NK-92 treated with Interleukin-12 subunit alpha and Interleukin-12 subunit beta, amount 100 ng/mL, for 24 hours (cell line): ENCODE measurements around the gene KDM4B.
"Not testable (repeated sequence)": the region's sequence is repeated elsewhere in the genome, so short reads cannot be mapped to it uniquely, and the experiment has no call there.

Experiments used
- DNase-seq: peaks from one replicate; lab custom pipeline; 2025; lab: John Stamatoyannopoulos, UW

KDM4B gene

DNA sequence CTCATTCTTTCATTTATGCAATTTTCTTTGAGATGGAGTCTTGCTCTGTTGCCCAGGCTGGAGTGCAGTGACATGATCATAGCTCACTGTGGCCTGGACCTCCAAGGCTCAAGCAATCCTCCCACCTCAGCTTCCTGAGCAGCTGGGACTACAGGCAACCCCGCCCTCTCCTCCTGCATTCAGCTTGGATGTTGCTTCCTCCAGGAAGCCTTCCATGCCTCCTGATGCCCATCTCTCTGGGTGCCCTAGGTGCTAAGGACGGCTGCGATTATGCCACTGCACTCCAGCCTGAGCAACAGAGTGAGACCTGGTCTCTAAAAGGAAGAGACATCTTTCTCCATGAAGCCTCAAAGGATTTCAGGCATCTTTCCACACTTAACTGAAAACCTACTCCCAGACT, 209.9 kb downstream of the KDM4B start:
- DNase-seq, result no peak

DNA sequence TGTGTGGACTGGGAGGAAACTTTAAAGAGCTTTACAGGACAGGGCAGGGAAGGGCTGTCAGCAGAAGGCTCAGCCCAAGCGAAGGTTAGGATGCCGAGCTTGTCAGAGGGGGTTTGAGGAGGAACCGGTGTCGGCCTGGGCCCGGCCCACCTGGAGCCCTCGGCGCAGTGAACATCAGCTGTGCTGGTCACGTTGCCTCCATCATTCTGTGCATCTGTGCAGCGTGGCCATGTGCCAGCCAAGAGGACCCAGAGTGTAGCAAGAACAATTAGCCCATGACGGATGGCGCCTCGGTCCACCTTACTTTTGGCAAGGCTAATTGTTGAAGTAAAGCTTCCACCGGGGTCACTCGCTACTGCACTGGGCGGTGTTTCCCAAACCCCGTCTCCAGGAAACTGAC, 210.3 kb downstream of the KDM4B start:
- no peak for DNase-seq

DNA sequence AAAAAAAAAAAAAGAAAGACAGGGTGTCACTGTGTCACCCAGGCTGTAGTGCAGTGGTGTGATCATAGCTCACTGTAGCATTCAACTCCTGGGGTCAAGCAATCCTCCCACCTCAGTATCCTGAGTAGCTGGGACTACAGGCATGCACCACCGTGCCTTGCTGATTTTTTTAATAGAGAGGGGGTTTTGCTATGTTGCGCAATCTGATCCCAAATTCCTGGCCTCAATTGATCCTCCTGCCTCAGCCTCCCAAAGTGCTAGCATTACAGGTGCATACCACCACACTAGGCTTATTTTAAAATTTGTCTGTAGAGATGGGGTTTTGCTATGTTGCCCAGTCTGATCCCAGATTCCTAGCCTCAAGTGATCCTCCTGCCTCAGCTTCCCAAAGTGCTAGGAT, 212.4 kb downstream of the KDM4B start:
- no peak for DNase-seq

DNA sequence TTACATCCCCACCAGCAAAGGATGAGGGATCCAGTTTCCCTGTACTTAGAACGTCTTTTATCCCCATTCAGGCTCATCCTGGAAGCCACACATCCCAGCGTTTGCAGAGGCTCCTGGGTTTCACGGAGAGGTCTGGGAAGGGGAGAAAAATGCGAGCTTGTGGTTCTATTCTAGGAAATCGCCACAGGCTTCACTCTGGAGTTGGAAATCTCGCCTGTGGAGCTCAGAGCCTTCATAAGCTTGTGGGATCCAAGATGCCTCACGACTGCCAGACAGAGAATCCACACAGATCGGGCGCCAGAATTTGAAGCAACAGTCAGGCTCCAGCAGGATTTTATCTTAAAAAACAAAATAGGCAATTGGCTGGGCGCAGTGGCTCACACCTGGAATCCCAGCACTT, 213.8 kb downstream of the KDM4B start:
- DNase-seq, result no peak

DNA sequence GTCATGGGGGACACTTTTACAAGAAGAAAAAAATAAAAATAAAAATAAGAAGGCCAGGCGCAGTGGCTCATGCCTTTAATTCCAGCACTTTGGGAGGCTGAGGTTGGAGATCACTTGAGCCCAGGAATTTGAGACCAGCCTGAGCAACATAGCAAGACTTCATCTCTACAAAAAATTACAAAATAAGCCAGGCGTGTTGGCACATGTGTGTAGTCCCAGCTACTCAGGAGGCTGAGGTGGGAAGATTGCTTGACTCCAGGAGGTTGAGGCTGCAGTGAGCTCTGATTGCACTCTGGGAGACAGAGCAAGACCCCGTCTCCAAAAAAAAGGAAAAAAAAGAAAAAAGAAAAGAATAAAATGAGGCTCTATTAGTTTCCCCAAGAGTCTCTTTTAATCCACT, 214.7 kb downstream of the KDM4B start:
- no peak for DNase-seq

DNA sequence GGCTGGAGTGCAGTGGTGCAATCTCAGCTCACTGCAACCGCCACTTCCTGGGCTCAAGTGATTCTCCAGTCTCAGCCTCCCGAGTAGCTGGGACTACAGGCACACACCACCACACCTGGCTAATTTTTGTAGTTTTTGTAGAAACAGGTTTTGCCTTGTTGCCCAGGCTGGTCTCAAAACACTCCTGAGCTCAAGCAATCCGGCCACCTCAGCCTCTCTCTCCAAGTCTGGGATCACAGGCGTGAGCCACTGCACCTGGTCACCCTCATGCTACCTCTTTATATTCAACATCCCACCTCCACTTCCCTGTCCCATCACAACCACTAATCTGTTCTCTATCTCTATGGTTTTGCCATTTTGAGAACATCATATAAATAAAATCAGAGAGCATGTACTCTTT, 216.0 kb downstream of the KDM4B start:
- no peak for DNase-seq

DNA sequence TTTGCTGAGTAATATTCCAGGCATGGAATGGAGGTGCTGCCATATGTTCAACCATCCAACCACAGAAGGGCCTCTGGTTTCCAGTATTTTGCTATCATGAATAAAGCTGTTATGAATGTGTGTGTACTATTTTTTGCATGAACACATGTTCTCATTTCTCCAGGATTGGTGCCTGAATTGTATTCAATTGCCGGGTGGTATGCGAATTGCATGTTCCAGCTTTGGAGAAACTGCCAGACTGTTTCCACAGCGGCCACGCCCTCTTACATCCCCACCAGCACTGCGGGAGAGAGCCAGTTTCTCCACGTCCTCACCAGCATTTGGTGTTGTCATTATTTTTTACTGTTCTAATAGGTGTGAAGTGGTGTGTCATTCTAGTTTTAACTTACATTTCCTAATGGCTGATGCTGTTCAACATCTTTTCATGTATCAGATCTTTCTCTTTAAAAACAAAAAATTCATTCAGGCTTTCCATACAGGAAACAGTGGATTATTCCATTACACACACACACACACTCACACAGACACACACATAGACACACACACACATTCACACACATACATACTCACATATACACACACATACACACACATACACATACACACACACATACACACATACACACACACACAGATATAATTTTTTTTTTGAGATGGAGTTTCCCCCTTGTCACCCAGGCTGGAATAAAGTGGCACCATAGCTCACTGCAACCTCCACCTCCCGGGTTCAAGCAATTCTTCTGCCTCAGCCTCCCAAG, 217.6 kb downstream of the KDM4B start:
- DNase-seq, result no peak

DNA sequence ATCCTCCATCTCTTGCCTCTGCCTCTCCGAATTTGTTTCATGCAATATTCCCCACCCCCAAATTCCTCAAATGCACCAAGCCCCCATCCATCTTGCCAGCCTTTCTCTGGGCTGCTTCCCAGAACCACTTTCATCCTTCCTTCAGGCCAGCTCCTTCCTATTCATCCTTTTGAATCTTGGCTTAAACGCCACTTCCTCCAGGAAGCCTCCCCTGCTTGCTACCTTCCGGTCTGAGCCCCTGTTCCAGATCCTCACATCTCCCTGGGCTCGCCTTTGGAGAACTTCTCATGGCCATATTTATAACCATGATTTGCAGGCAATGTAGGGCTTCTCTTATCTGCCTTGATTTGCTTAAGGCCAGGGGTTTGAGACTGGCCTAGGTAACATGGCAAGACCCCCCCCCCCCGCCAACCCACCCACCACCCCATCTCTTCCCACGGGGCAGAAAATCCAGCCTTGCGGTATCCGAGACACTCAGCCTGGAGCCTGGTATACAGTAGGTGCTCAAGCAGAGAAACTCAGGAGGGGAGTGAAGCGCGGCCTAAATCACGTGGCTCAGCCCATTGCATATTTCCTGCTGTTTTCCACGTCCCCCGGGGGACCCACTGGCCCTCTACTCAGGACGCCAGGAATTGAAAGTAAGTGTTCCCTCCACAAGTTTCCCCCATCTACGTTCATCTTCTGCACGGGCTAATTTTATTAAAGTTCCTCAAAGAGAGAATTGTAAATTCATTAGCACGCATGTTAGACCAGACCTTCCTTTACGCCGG, 219.8 kb downstream of the KDM4B start:
- no peak for DNase-seq

DNA sequence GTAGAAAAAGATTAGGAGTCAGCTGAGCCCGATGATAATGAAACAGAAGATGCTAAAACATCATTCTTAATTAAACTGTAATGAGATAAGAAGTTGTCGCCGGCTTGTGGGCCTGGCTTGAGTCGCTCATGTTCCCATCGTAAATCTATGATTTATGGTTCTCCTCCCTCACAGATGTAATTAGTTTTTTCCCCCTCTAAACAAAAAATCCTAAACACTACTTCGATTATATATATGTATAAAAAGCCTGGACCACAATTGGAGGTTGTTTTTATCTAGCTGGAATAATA, 220.3 kb downstream of the KDM4B start:
- DNase-seq, result no peak

DNA sequence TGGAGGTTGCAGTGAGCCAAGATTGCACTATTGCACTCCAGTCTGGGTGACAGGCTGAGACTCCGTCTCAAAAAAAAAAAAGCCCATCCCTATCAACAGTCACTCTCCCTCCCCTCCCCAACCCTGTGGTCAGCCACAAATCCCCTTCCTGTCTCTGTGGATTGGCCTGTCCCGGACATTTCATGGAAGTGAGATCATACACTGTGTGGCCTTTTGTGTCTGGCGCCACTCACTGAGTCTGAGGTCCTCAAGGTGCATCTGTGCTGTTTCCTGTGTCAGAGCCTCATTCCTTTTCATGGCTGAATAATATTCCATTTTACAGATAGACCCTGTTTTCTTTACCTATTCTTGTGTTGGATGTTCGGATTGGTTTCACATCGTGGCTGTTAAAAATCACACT, 222.2 kb downstream of the KDM4B start:
- DNase-seq, result no peak

DNA sequence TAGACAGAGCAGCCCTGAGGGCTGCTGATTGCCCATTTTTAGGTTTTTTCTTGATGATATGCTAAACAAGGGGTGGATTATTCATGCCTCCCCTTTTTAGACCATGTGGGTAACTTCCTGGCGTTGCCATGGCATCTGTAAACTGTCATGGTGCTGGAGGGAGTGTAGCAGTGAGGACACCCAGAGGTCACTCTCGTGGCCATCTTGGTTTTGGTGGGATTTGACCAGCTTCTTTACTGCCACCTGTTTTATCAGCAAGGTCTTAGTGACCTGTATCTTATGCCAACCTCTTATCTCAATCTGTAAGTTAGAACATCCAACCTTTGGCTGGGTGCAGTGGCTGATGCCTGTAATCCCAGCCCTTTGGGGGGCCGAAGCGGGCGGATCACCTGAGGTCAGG, 223.7 kb downstream of the KDM4B start:
- DNase-seq, result no peak

DNA sequence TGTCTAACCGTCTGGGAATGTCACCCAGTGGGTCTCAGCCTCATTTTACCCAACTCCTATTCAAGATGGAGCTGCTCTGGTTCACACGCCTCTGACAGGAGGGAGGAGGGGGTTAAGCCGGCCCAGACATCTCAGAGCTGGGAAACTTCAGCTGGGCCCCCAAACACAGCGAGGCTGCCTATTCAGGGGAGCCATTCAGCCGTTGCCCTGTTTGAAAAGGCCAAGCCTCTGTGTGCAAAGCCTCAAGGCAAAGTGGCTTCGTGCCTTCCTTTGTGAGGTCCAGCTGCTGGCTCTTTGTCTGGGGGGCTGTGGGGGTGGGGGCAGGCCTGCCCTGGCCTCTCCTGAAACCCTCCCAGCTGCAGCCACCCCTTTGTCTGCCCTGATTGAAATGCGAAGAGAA, 224.3 kb downstream of the KDM4B start:
- DNase-seq, result no peak

DNA sequence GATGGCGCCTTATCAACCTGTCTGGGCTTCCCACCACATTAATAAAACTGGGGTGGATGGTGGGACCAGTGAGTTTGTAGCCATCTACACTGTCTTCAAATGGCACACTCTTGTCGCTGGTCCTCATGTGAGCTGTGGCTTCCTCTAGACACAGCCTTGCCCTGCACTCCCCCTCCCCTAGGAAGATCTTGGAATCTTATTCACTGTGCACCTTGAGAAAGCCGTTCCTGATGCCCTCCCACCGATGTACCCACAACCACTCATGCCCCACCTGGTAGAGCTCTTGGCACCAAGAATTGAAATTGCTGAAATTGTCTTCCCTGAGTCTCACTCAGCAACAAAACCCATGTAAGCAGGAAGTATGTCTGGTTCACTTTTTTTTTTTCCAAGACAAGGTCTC, 225.7 kb downstream of the KDM4B start:
- no peak for DNase-seq

DNA sequence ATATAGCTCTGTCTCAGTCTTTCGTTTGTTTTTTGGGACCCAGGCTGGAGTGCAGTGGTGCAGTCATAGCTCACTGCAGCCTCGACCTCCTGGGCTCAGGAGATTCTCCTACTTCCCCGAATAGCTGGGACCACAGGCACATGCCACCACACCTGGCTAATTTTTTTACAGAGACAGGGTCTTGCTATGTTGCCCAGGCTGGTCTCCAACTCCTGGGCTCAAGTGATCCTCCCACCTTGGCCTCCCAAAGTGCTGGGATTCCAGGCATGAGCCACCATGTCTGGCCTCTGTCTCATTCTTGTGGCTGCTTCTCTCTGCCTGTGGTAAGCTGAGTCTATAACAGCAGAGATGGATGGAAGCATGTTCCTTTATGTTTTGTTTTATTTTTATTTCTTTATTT, 226.7 kb downstream of the KDM4B start:
- DNase-seq, result not testable (repeated sequence)

DNA sequence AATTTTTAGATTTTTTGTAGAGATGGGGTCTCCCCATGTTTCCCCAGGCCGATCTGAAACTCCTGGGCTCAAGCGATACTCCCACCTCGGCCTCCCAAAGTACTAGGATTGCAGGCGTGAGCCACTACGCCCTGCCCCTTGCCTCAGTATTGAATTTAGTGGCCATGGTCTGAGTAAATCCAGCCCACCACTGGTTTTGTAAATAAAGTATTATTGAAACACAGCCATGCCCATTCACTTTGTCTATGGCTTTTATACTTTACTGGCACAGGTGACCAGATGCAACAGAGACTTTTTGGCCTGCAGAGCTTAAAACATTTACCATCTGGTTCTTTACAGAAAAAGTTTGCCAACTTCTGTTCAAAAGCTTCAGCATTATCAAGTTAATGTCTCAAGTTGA, 227.9 kb downstream of the KDM4B start:
- no peak for DNase-seq

DNA sequence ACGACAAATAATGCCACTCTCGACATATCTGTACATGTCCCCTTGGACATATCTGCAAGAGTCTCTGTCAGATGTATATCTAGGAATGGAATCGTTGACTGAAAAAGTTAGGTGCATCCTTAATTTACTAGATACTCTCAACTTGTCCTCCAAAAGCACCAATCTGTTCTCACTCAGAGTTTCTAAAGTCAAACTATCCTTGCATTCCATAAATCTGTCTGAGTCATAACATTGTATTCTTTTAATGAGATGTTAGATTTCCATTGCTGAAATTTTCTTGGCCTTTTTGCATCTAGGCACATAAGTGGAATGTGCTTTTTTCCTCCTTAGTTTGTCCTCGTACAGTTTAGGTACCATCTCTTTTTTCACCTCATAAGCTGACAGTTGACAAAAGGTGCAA, 231.9 kb downstream of the KDM4B start:
- DNase-seq, result no peak

DNA sequence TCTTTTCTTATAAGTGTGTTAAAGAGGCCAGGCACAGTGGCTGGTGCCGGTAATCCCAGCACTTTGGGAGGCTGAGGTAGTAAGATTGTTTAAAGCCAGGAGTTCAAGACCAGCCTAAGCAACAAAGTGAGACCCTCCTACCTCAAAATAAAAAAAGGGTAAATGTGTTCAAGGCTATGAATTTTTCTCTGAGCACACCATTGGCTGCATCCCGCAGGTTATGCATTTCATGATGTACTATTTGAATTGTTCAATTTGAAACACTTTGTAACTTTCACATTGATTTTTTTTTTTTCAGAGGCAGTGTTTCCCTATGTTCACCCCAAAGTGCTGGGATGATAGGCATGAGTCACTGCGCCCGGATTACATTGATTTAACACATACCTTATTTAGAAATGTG, 233.6 kb downstream of the KDM4B start:
- DNase-seq, result no peak
